K562 (cell line): ENCODE measurements around the gene GUK1. TPM values are rescaled to one million over a fixed set of nuclear protein-coding genes. Genes with fewer than 3 reads are reported as not detected.

Experiments used
- BHLHE40 ChIP-seq: IDR thresholded peaks from 2 replicates; pipeline ENCODE4 v1.6.1; 2011; ENCODE audit warnings: low read length, improper control_type of control experiment
- BRD4 ChIP-seq: fragments of 200-600 bp; sonication (generic); IDR thresholded peaks from 2 replicates; pipeline ENCODE4 v1.6.1; 2017; ENCODE audit warnings: inconsistent platforms
- C11orf30 ChIP-seq: fragments of 450-650 bp; IDR thresholded peaks from 2 replicates; pipeline ENCODE4 v1.6.1; 2016; ENCODE audit warnings: low read depth, mild to moderate bottlenecking
- CBFB ChIP-seq: sonication (generic); formaldehyde crosslinking; IDR thresholded peaks from 2 replicates; pipeline ENCODE4 v1.4.0; 2020; ENCODE audit warnings: mild to moderate bottlenecking, missing genetic modification reagents
- E2F3 ChIP-seq: fragments of 250-450 bp; sonication (Bioruptor Pico); IDR thresholded peaks from 2 replicates; pipeline ENCODE4 v1.4.0; 2020; ENCODE audit warnings: mild to moderate bottlenecking
- ETV1 ChIP-seq: fragments of 450-650 bp; conservative IDR thresholded peaks from 2 replicates; pipeline ENCODE4 v1.6.1; 2016; ENCODE audit warnings: missing genetic modification characterization, control low read depth, low read depth, missing compliant biosample characterization
- KDM4B ChIP-seq, 2 experiments: fragments of 450-650 bp in 1 of 2; sonication (generic) in 1 of 2; IDR thresholded peaks; 2 replicates each; pipeline ENCODE4 v1.6.1; 2016 to 2017; ENCODE audit warnings: borderline replicate concordance in 2 of 2, antibody characterized with exemption in 1 of 2, low read depth in 1 of 2, mild to moderate bottlenecking in 1 of 2
- RBM17 ChIP-seq: fragments of 200-400 bp; formaldehyde crosslinking; IDR thresholded peaks from 2 replicates; pipeline ENCODE4 v1.6.1; 2017; ENCODE audit warnings: low read depth, mild to moderate bottlenecking, low read length, borderline replicate concordance
- SIN3A ChIP-seq, 2 experiments: fragments of 150-350 bp in 1 of 2; IDR thresholded peaks; 2 replicates each; pipeline ENCODE4 v1.6.1; 2011 to 2016; ENCODE audit warnings: borderline replicate concordance in 2 of 2, low read depth in 2 of 2, low read length in 2 of 2, mild to moderate bottlenecking in 2 of 2, moderate library complexity in 2 of 2; ENCODE audit not compliant: control insufficient read depth in 1 of 2
- TCF3 ChIP-seq: sonication (generic); formaldehyde crosslinking; IDR thresholded peaks from 2 replicates; pipeline ENCODE4 v1.4.0; 2020; ENCODE audit warnings: mild to moderate bottlenecking, missing genetic modification reagents
- TRIM24 ChIP-seq, 2 experiments: fragments of 450-650 bp; IDR thresholded peaks; 2 replicates each; pipeline ENCODE4 v1.6.1; 2016
- TRIM28 ChIP-seq: fragments of 450-650 bp; IDR thresholded peaks from 2 replicates; pipeline ENCODE4 v1.6.1; 2017
- ZC3H11A ChIP-seq: IDR thresholded peaks from 2 replicates; pipeline ENCODE4 v1.6.1; 2012; ENCODE audit warnings: low read depth, low read length, improper control_type of control experiment
- ZFX ChIP-seq: sonication (generic); formaldehyde crosslinking; IDR thresholded peaks from 2 replicates; pipeline ENCODE4 v1.8.0; 2022; ENCODE audit warnings: mild to moderate bottlenecking, missing genetic modification reagents, moderate library complexity
- ZSCAN29 ChIP-seq: fragments of 450-650 bp; IDR thresholded peaks from 2 replicates; pipeline ENCODE4 v1.6.1; 2017
- polyA plus RNA-seq, 8 experiments: library from polyadenylated mRNA; depleted of rRNA in 4 of 8; stranded (reverse) in 5 of 8; unstranded in 3 of 8; fragments of >200 nt; fragmentation: Nextera tagmentation in 2 of 8; fragmentation: Illumina TruSeq in 1 of 8; extraction: Ambion mirVana in 2 of 8; extraction: Trizol in 1 of 8; gene quantifications; 2 replicates each; pipeline versions ENCODE4 v1.2.1 to v1.2.3, GENCODE V29; 2011 to 2014; ENCODE audit warnings: inconsistent platforms in 1 of 8, missing spikeins in 1 of 8
- total RNA-seq, 7 experiments: library from RNA; depleted of rRNA in 6 of 7; stranded (reverse); fragments of >200 nt in 6 of 7; fragmentation: Illumina TruSeq in 2 of 7; extraction: Trizol in 2 of 7; gene quantifications; 2 replicates each; pipeline versions ENCODE4 v1.2.1 to v1.2.3, GENCODE V29; 2011 to 2021; ENCODE audit warnings: low replicate concordance in 1 of 7
- TF ChIP-seq, protein P1 (sequence below): fragments of 450-650 bp; formaldehyde crosslinking; IDR thresholded peaks from 2 replicates; pipeline ENCODE4 v1.4.0; 2020; ENCODE audit warnings: mild to moderate bottlenecking, mixed read lengths
- TF ChIP-seq, protein P2 (sequence below): conservative IDR thresholded peaks from 2 replicates; pipeline ENCODE4 v1.6.1; 2011; ENCODE audit warnings: low read depth, mild to moderate bottlenecking, low read length; ENCODE audit not compliant: control insufficient read depth
- TF ChIP-seq, protein P3 (sequence below): IDR thresholded peaks from 2 replicates; pipeline ENCODE4 v1.6.1; 2011; ENCODE audit not compliant: insufficient read length; ENCODE audit errors: extremely low read depth
- TF ChIP-seq, protein P4 (sequence below): fragments of 450-650 bp; IDR thresholded peaks from 2 replicates; pipeline ENCODE4 v1.6.1; 2016
- TF ChIP-seq, protein P5 (sequence below): fragments of 250-450 bp; sonication (Bioruptor Pico); IDR thresholded peaks from 2 replicates; pipeline ENCODE4 v1.8.0; 2021; ENCODE audit warnings: moderate library complexity, mild to moderate bottlenecking, inconsistent platforms
- TF ChIP-seq, protein P6 (sequence below): fragments of 450-650 bp; formaldehyde crosslinking; IDR thresholded peaks from 2 replicates; pipeline ENCODE4 v1.4.0; 2020; ENCODE audit warnings: mild to moderate bottlenecking

Gene GUK1
- total and polyA plus RNA-seq, 9 of the 15 experiments (the other 6 are each of a cell fraction or from before 2014, with no cell fraction given) = 7.0 to 331 (median 132) TPM

DNA sequence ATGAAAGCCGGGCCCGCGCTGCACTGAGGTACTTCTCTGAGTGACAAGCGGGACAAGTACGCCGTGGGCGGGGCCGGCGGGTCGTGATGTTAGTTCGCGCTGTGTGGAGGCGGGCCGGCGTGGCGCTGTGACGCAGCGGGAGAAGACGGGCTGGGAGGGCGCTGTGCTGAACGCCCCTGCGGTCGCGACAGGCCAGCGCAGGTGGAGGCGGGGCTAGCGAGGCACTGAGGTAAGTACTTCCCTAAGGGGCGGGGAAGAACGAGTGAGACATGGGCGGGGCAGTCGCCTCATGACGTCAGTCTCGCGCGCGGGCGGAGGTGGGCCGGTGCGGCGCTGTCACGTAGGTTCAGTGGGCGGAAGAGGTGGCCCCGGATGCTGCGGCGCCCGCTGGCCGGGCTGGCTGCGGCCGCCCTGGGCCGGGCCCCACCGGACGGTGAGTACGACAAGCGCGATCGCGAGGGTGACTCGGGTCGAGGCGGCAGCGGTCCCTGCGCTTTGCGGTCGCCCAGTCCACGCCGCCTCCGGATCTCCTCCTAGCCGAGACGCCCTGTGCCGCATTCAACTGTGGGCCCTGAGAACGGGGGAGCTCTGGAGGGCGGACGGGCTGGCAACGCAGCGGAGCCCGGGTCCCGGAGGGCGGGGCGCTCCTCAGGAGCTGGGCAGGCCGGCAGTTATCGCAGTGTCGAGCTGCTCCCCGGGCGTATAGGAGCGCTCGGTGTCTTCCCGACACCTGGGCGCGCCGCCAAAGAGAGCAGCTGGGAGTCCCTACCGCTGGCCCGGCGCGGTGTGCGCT lies at the start of gene GUK1 (continued):
- TF ChIP-seq, protein P1, sequence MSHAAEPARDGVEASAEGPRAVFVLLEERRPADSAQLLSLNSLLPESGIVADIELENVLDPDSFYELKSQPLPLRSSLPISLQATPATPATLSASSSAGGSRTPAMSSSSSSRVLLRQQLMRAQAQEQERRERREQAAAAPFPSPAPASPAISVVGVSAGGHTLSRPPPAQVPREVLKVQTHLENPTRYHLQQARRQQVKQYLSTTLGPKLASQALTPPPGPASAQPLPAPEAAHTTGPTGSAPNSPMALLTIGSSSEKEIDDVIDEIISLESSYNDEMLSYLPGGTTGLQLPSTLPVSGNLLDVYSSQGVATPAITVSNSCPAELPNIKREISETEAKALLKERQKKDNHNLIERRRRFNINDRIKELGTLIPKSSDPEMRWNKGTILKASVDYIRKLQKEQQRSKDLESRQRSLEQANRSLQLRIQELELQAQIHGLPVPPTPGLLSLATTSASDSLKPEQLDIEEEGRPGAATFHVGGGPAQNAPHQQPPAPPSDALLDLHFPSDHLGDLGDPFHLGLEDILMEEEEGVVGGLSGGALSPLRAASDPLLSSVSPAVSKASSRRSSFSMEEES (CRISPR knock-in tag) = no peak
- TF ChIP-seq ZC3H11A (0 out of 2 replicates have a peak, but pooled peaks have one; percentile 51), TRIM28 (no peak), BHLHE40 (0 out of 2 replicates have a peak, but pooled peaks have one; percentile 24), SIN3A (IDR thresholded peaks at IDR 0.05; ENCODE audit: borderline replicate concordance in 2 of 2, control insufficient read depth in 1 of 2, low read depth in 2 of 2, low read length in 2 of 2) (peak in 1 of 2 experiments; percentile 80; a peak in 1 of 4 replicates), C11orf30 (peak; percentile 87), RBM17 (no peak), KDM4B (IDR thresholded peaks at IDR 0.05; ENCODE audit: borderline replicate concordance in 2 of 2, low read depth in 1 of 2) (no peak; a peak in 2 of 4 replicates), BRD4 (peak; percentile 25; the same call in 1 of the 2 replicates), CBFB (CRISPR knock-in tag) (0 out of 2 replicates have a peak, but pooled peaks have one; percentile 42), E2F3 (CRISPR knock-in tag) (0 out of 2 replicates have a peak, but pooled peaks have one; percentile 42), TCF3 (peak; percentile 48; the same call in 1 of the 2 replicates), ZFX (CRISPR knock-in tag) (peak; percentile 96), ETV1 (peak; percentile 51), ZSCAN29 (0 out of 2 replicates have a peak, but pooled peaks have one; percentile 38), TRIM24 (IDR thresholded peaks at IDR 0.05) (peak in 1 of 2 experiments; percentile 65; a peak in 2 of 4 replicates)
- TF ChIP-seq, protein P2, sequence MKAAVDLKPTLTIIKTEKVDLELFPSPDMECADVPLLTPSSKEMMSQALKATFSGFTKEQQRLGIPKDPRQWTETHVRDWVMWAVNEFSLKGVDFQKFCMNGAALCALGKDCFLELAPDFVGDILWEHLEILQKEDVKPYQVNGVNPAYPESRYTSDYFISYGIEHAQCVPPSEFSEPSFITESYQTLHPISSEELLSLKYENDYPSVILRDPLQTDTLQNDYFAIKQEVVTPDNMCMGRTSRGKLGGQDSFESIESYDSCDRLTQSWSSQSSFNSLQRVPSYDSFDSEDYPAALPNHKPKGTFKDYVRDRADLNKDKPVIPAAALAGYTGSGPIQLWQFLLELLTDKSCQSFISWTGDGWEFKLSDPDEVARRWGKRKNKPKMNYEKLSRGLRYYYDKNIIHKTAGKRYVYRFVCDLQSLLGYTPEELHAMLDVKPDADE = peak; percentile 93
- TF ChIP-seq, protein P3, sequence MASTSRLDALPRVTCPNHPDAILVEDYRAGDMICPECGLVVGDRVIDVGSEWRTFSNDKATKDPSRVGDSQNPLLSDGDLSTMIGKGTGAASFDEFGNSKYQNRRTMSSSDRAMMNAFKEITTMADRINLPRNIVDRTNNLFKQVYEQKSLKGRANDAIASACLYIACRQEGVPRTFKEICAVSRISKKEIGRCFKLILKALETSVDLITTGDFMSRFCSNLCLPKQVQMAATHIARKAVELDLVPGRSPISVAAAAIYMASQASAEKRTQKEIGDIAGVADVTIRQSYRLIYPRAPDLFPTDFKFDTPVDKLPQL = no peak
- TF ChIP-seq, protein P4, sequence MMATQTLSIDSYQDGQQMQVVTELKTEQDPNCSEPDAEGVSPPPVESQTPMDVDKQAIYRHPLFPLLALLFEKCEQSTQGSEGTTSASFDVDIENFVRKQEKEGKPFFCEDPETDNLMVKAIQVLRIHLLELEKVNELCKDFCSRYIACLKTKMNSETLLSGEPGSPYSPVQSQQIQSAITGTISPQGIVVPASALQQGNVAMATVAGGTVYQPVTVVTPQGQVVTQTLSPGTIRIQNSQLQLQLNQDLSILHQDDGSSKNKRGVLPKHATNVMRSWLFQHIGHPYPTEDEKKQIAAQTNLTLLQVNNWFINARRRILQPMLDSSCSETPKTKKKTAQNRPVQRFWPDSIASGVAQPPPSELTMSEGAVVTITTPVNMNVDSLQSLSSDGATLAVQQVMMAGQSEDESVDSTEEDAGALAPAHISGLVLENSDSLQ = peak; percentile 99
- TF ChIP-seq, protein P5, sequence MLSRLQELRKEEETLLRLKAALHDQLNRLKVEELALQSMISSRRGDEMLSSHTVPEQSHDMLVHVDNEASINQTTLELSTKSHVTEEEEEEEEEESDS = no peak
- TF ChIP-seq, protein P6, sequence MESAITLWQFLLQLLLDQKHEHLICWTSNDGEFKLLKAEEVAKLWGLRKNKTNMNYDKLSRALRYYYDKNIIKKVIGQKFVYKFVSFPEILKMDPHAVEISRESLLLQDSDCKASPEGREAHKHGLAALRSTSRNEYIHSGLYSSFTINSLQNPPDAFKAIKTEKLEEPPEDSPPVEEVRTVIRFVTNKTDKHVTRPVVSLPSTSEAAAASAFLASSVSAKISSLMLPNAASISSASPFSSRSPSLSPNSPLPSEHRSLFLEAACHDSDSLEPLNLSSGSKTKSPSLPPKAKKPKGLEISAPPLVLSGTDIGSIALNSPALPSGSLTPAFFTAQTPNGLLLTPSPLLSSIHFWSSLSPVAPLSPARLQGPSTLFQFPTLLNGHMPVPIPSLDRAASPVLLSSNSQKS = no peak
